Bronchial epithelial cell (primary cell): ENCODE data around the gene LSM3. TPM values are rescaled to one million over a fixed set of nuclear protein-coding genes. Genes with fewer than 3 reads are reported as not detected.

Experiments
- DNase-seq: peaks from one replicate; pipeline ENCODE4 v3.0.0-alpha.2; 2010; ENCODE audit warnings: low read depth
- FAIRE-seq: peaks from 2 replicates; lab custom pipeline; 2011; peaks lifted over from hg19 to GRCh38; lab: Jason Lieb, UNC
- H3K27me3 ChIP-seq: 2 replicates; pipeline ENCODE4 v1.5.1; 2011; ENCODE audit warnings: low read length; ENCODE audit not compliant: control insufficient read depth, insufficient read depth
- H3K36me3 ChIP-seq: 2 replicates; pipeline ENCODE4 v1.5.1; 2011; ENCODE audit warnings: low read length; ENCODE audit not compliant: control insufficient read depth, insufficient read depth
- H3K4me3 ChIP-seq: 2 replicates; pipeline ENCODE4 v1.5.1; 2011; ENCODE audit warnings: mild to moderate bottlenecking, low read depth, low read length, control low read depth
- CTCF ChIP-seq: IDR thresholded peaks from 2 replicates; pipeline ENCODE4 v1.5.1; 2011; ENCODE audit warnings: mild to moderate bottlenecking, moderate library complexity, low read length, control low read depth, inconsistent platforms; ENCODE audit not compliant: insufficient read depth, severe bottlenecking
- total RNA-seq: library from RNA; depleted of rRNA; stranded (reverse); fragments of >200 nt; gene quantifications from 2 replicates; pipeline ENCODE4 v1.2.1, GENCODE V29; 2014

The LSM3 gene
- total RNA-seq, 1 donor from 2014 or later: 6.6 TPM

- no peaks in the 10 kb centered on the region for H3K27me3 ChIP-seq
- no peak for FAIRE-seq
- DNase-seq: no peak
- H3K36me3 ChIP-seq: no peaks in the 10 kb centered on the region
- no peak overlapping the region for H3K4me3 ChIP-seq
- TF ChIP-seq CTCF: no peak
These were observed 42.3 kb downstream of the LSM3 start for GRCh38 chr3:14220933-14221332.

- DNase-seq (no peak), FAIRE-seq (no peak)
- H3K36me3 ChIP-seq: no peaks in the 10 kb centered on the region
- H3K4me3 ChIP-seq: no peak overlapping the region
- no peak for TF ChIP-seq CTCF
- H3K27me3 ChIP-seq: no peaks in the 10 kb centered on the region
These were observed 43.3 kb downstream of the LSM3 start for GRCh38 chr3:14221902-14222301.

- no peak for DNase-seq
- no peak for TF ChIP-seq CTCF
- Histone ChIP-seq H3K36me3 (no peaks in the 10 kb centered on the region), H3K27me3 (no peaks in the 10 kb centered on the region), H3K4me3 (no peak overlapping the region)
- FAIRE-seq: no peak
These were observed 43.8 kb downstream of the LSM3 start for GRCh38 chr3:14222457-14222856.

GRCh38 chr3:14222900-14223594 lies 44.4 kb downstream of the LSM3 start:
- FAIRE-seq (no peak), DNase-seq (peak; percentile 59)
- H3K36me3 ChIP-seq: no peaks in the 10 kb centered on the region
- no peak overlapping the region for H3K4me3 ChIP-seq
- no peak for TF ChIP-seq CTCF
- no peaks in the 10 kb centered on the region for H3K27me3 ChIP-seq

- Histone ChIP-seq H3K36me3 (no peaks in the 10 kb centered on the region), H3K27me3 (no peaks in the 10 kb centered on the region), H3K4me3 (no peak overlapping the region)
- TF ChIP-seq CTCF: no peak
- FAIRE-seq: no peak
- peak; percentile 58 for DNase-seq
These were observed 45.0 kb downstream of the LSM3 start for GRCh38 chr3:14223595-14223994.

GRCh38 chr3:14224895-14225294 lies 46.3 kb downstream of the LSM3 start:
- Histone ChIP-seq H3K36me3 (no peaks in the 10 kb centered on the region), H3K4me3 (no peak overlapping the region), H3K27me3 (no peaks in the 10 kb centered on the region)
- no peak for FAIRE-seq
- DNase-seq: peak; percentile 72
- TF ChIP-seq CTCF: no peak
